Hematopoietic multipotent progenitor cell treated with erythropoietin and hydrocortisone succinate and interleukin-3 and kit ligand, for 4 days (in vitro differentiated cells): ENCODE measurements around the gene POPDC2.

Experiments
- DNase-seq: peaks from one replicate; pipeline ENCODE4 v3.0.0-alpha.2; 2015

Gene POPDC2

DNA sequence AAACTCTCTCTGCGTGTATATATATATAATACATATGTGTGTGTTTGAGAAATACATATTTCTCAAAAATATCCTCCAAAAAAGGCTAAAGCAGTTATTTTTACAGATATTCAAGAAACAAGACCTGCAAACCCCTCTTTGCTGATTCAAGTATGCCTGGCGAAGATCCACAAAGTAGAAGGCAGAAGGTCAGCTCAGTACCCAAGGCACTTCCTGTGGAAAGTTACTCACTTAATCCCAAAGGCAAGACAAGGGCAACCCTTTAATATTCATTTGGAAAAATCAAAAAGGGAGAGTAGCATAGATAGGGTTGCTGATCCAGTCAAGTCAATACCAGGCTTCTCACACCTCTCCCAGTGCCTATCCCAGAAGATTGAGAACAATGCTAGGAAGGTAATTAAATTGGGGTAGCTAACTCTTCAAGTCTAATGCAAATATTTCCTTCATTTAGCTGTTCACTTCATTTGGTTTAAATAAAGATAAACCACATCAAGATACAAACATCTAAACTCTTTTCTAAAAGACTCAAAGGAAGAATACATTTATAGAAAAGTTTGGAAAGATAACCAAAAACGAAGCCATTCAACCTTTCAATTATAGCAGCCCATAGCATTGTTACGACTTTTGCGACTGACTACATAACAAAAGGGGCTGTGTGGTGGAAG is 9.6 kb upstream of the POPDC2 start:
- DNase-seq = no peak

- no peak for DNase-seq
Observed at GRCh38 chr3:119665954-119666559, 5.7 kb upstream of the POPDC2 start.

GRCh38 chr3:119664850-119665379 is 4.5 kb upstream of the POPDC2 start:
- peak; percentile 15 for DNase-seq

- no peak for DNase-seq
Observed at GRCh38 chr3:119664370-119664769, 4.0 kb upstream of the POPDC2 start.

- DNase-seq = no peak
Observed at GRCh38 chr3:119663885-119664284, 3.5 kb upstream of the POPDC2 start.

DNA sequence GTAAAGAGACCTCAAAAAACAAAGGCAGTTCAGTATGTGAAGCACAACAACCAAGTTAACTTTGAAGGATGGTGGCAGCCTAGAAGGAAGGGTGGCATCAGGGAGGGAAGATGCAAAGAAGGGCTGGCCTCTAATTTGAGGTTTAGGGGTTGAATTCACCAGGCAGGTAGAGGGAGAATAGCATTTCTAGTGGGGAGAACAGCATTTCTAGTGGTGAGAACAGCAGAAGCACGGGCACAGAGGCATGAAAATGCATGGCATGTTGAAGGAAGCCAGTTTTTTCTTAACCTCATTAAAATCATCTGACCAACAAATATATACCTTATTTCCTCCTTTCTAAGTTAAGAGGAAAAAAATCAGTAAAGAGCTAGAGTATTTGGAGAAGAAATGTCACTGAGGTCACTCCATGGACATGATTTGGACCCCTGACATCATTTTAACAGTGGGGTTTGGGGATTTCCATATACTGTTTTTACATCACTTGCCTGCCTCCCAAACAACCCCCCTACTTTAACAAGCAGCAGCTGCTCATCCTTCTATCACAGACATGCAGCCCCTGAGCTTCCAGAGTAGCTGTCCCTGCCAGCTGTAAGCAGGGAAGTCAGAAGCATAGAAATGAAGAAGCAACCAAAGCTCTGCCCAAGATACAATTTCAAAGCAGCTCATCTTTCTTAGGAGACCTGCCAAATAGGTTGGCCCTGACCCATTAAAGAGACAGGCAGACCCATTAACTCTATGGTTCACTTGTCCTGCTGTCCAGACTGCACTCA is 2.4 kb upstream of the POPDC2 start:
- DNase-seq = no peak

- no peak for DNase-seq
Observed at GRCh38 chr3:119659606-119660291, 640 bp downstream of the POPDC2 start.

GRCh38 chr3:119658994-119659393 is 1.4 kb downstream of the POPDC2 start:
- no peak for DNase-seq

GRCh38 chr3:119657887-119658702 is 2.3 kb downstream of the POPDC2 start:
- DNase-seq = peak; percentile 29

- peak; percentile 56 for DNase-seq
Observed at GRCh38 chr3:119653876-119654275, 6.5 kb downstream of the POPDC2 start.

GRCh38 chr3:119652306-119653033 is 7.9 kb downstream of the POPDC2 start:
- DNase-seq = no peak

DNA sequence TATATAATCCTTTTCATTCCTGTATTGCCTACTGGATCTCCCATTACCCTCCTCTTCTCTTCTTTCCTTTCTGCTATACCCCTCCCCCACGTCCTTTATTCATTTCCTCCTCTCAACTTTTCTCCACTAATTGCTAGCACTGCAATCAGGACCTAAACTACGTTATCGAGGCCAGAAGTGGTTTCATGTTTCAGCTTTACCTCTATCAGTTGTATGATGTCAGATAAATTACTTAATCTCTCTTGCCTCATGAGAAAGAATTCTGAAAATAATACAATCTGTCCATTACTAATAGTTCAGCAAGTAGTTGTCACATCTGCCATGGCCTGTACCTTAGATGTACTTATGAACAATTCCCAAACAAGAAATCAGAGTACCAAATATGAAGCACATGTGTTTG is 10.6 kb downstream of the POPDC2 start:
- peak; percentile 43 for DNase-seq

- DNase-seq = no peak
Observed at GRCh38 chr3:119647843-119648575, 12.4 kb downstream of the POPDC2 start.

DNA sequence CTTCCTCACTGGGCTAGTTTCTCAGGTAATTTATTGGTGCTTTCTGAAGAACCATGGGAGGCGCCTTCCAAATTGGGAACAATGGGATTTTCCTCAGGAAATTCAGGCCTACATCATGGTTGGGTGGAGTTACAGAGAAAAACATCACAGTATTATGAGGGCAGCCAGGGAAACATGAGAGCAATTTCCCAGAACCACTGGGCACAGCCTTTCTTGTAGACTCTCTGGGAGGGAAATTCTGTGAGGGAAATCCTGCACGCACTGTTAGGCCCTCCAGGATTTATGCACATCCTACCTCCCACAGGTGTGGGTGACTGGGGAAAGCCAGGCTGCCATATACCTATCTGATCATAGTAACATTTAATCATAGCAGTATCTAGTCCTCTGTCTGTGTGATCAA is 13.2 kb downstream of the POPDC2 start:
- no peak for DNase-seq

GRCh38 chr3:119645813-119646212 is 14.6 kb downstream of the POPDC2 start:
- DNase-seq = no peak

DNA sequence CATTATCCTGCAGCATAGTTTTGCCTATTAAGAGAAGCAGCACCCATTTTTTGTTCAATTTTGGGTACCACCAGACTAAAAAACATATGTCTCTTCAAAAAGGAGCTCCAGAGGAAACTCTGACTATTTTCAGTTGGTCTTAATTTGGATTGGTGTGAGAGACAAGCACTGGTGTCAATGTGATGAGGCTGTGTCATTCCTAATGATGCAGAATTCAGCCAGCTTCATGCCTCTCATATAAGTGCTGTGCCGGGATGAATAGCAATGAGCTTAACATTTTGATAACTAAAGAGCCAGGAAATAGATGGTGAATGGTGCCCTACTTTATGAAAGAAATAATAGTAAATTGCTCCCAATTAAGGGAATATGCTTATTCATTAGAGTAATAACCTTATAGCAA is 15.9 kb downstream of the POPDC2 start:
- DNase-seq = no peak

- DNase-seq = no peak
Observed at GRCh38 chr3:119643528-119643927, 16.9 kb downstream of the POPDC2 start.

- DNase-seq = peak; percentile 25
Observed at GRCh38 chr3:119642746-119643473, 17.5 kb downstream of the POPDC2 start.

DNA sequence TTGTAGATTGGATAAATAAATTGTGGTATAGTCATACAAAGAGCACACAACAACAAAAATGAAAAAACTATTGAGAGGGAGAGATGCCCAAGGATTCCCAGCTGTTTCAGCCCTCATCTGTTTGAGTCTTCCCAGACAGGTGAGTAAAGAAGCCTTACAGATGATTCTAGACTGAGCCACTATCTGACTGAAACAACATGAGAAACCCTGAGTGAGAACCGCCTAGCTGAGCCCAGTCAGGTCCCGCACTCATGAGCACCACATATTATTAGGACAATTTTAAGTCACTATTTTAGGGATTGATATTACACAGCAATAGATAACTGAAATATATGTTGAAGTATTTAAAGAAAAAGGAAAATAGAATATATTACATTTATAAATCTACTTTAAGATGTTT is 19.0 kb downstream of the POPDC2 start:
- no peak for DNase-seq
